ENCODE data around the gene POLR3K.

The POLR3K gene

GRCh38 chr16:74051-74746 is 20.8 kb upstream of the POLR3K start:
- TF ChIP-seq EZH2 (IDR thresholded peaks at IDR 0.05; ENCODE audit: borderline replicate concordance, low read length) (no peak), CTCF (IDR thresholded peaks at IDR 0.05; ENCODE audit: low read length) (no peak)
- Histone ChIP-seq H4K20me1 (ENCODE audit: insufficient read depth, low read length) (no peaks in the 10 kb centered on the region), H3K9ac (ENCODE audit: low read length) (no peak overlapping the region)

GRCh38 chr16:72561-73548 is 19.4 kb upstream of the POLR3K start, which contains the start of gene RHBDF1:
Gene RHBDF1 (minus strand): TSS chr16:72631. CDS start chr16:65015, 7,616 bp downstream.
- no peaks in the 10 kb centered on the region for H3K79me2 ChIP-seq (ENCODE audit: insufficient read depth, low read length)
- H2AFZ ChIP-seq (ENCODE audit: low read length) = no peak within 1 kb of the TSS
- H3K9me3 ChIP-seq (ENCODE audit: low read length) = no peaks in the 10 kb centered on the region
- TF ChIP-seq CTCF (IDR thresholded peaks at IDR 0.05; ENCODE audit: low read length) (no peak), EZH2 (IDR thresholded peaks at IDR 0.05; ENCODE audit: borderline replicate concordance, low read length) (no peak)
- no peaks in the 10 kb centered on the region for H3K36me3 ChIP-seq (ENCODE audit: insufficient read depth, low read length)
- no peaks in the 10 kb centered on the region for H3F3A ChIP-seq (ENCODE audit: insufficient read depth, low read length)
- no peak within 1 kb of the TSS for H3K27ac ChIP-seq (ENCODE audit: low read depth, low read length, poor library complexity, severe bottlenecking)
- H3K9ac ChIP-seq (ENCODE audit: low read length) = no peak within 1 kb of the TSS
- H3K9me2 ChIP-seq (ENCODE audit: low read depth, low read length) = no peaks in the 10 kb centered on the region
- peaks cover 6% of the 10 kb centered on the region; the same call in 1 of the 2 replicates for H3K27me3 ChIP-seq (ENCODE audit: insufficient read depth, low read length)
- peak within 1 kb of the TSS; percentile 20; the same call in 1 of the 2 replicates for H3K4me2 ChIP-seq (ENCODE audit: low read length)
- H3K4me3 ChIP-seq (ENCODE audit: low read depth, low read length, poor library complexity, severe bottlenecking) = no peak within 1 kb of the TSS
- peaks cover 14% of the 10 kb centered on the region for H3K4me1 ChIP-seq (ENCODE audit: insufficient read depth, low read length, severe bottlenecking)
- H4K20me1 ChIP-seq (ENCODE audit: insufficient read depth, low read length) = no peaks in the 10 kb centered on the region

More at GRCh38 chr16:74051-74746, 20.8 kb upstream of the POLR3K start:
- Histone ChIP-seq H2AFZ (ENCODE audit: low read length) (no peak overlapping the region), H3K9me3 (ENCODE audit: low read length) (no peaks in the 10 kb centered on the region), H3F3A (ENCODE audit: insufficient read depth, low read length) (no peaks in the 10 kb centered on the region), H3K36me3 (ENCODE audit: insufficient read depth, low read length) (no peaks in the 10 kb centered on the region), H3K27ac (ENCODE audit: low read depth, low read length, poor library complexity, severe bottlenecking) (no peak overlapping the region), H3K27me3 (ENCODE audit: insufficient read depth, low read length) (peaks cover 6% of the 10 kb centered on the region; the same call in 1 of the 2 replicates), H3K79me2 (ENCODE audit: insufficient read depth, low read length) (no peaks in the 10 kb centered on the region), H3K9me2 (ENCODE audit: low read depth, low read length) (no peaks in the 10 kb centered on the region), H3K4me3 (ENCODE audit: low read depth, low read length, poor library complexity, severe bottlenecking) (no peak overlapping the region), H3K4me2 (ENCODE audit: low read length) (no peak overlapping the region), H3K4me1 (ENCODE audit: insufficient read depth, low read length, severe bottlenecking) (peaks cover 22% of the 10 kb centered on the region)

DNA sequence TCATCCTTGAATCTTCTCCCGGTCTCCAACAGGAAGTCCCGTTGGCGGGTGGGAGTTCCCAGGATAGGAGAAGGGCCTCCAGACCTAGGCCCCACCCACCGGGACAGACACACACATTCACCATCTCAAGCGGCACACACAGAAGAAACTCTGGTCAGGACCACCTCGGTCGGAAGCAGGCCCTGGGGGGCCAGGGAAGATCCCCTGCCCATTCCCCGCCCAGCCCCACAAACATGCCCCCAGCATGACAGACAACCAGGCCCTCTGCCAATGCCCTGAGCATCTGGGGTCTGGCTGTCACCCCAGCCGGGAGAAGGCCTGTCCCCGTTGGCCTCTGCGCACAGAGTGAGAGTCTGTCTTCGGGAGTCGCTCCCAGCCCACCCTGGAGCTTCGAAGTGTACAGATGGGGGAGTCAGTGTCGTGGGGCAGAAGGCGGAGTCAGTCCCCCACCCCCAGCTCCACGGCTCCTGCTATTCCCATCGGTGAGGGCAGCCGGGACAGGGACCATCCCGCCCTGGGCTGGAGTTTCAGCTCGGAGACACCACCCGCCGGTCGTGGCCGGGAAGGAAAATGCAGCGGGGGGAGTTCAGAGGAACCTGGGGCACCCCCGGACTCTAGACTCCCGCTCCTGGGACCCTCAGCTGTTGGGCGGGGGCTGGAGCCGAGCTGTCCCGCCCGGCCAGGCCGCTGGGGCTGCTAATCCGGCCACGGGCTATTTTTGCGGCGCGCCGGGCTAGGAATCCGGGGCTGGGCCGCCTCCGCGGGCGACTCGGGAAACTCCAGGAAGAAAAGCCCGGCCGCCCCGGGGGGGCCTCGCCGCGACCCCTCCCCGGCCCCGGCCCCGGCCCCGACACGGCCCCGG is 18.4 kb upstream of the POLR3K start:
- no peak overlapping the region for H3K4me3 ChIP-seq (ENCODE audit: low read depth, low read length, poor library complexity, severe bottlenecking)

More for the DNA sequence above, 18.4 kb upstream of the POLR3K start:
- Histone ChIP-seq H3K4me2 (ENCODE audit: low read length) (no peak overlapping the region), H3K27ac (ENCODE audit: low read depth, low read length, poor library complexity, severe bottlenecking) (no peak overlapping the region), H3K9me2 (ENCODE audit: low read depth, low read length) (no peaks in the 10 kb centered on the region), H4K20me1 (ENCODE audit: insufficient read depth, low read length) (no peaks in the 10 kb centered on the region), H2AFZ (ENCODE audit: low read length) (no peak overlapping the region), H3F3A (ENCODE audit: insufficient read depth, low read length) (no peaks in the 10 kb centered on the region), H3K4me1 (ENCODE audit: insufficient read depth, low read length, severe bottlenecking) (peaks cover 5% of the 10 kb centered on the region), H3K9ac (ENCODE audit: low read length) (no peak overlapping the region), H3K9me3 (ENCODE audit: low read length) (no peaks in the 10 kb centered on the region), H3K79me2 (ENCODE audit: insufficient read depth, low read length) (no peaks in the 10 kb centered on the region), H3K27me3 (ENCODE audit: insufficient read depth, low read length) (peaks cover 14% of the 10 kb centered on the region), H3K36me3 (ENCODE audit: insufficient read depth, low read length) (no peaks in the 10 kb centered on the region)
- TF ChIP-seq EZH2 (IDR thresholded peaks at IDR 0.05; ENCODE audit: borderline replicate concordance, low read length) (no peak), CTCF (IDR thresholded peaks at IDR 0.05; ENCODE audit: low read length) (no peak)

Measured in OCI-LY1 (cell line).